ENCODE data around the gene NCAN. TPM values are rescaled to one million over a fixed set of nuclear protein-coding genes. Genes with fewer than 3 reads are reported as not detected.
"Not testable (repeated sequence)": the region's sequence is repeated elsewhere in the genome, so short reads cannot be mapped to it uniquely, and the experiment has no call there.

NCAN gene
- total RNA-seq, 1 donor from 2014 or later, result not detected

DNA sequence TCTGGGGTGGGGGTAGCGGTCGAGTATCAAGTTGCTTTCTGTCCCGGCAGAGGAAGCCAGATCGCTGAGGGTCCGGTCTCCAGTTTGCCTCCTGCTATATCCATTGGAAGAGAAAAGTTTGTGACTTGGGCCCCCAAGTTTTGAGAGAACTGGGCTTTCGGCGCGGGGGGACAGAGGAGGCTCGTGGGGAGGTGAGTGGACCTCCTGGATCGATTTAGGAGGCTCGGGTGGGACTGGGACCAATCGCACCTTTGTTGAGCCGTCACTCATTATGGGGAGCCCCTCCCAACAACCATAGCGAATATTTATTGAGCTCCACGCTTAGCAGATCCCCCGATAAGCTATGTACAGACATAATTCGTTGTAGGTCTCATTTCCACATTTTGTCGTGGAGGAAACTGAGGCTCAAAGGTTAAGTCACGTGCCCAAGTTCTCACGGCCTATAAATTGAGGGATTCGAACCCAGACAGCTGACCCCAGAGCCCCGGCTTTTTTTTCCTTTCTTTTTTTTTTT, 18.8 kb upstream of the NCAN start:
- intact Hi-C loops (cut with micrococcal nuclease), result loop anchor here (1.0 to 5.0 kb wide), 8 partner anchors 10 to 296 kb away; partner anchors contain the start of genes ARMC6, COPE, DDX49 and GATAD2A

DNA sequence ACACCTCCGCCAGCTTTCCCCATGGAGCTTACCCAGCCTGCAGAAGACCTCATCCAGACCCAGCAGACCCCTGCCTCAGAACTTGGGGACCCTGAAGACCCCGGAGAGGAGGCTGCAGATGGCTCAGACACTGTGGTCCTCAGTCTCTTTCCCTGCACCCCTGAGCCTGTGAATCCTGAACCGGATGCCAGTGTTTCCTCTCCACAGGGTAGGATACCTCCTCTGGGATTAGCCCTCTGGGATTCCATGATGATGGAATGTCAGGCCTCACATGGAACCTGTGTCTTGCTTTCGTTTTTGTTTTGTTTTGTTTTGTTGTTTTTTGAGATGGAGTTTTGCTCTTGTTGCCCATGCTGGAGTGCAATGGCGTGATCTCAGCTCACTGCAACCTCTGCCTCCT, 17.8 kb upstream of the NCAN start:
- intact Hi-C loops (cut with micrococcal nuclease), result loop anchor here (2.0 to 5.0 kb wide), 4 partner anchors 31 to 277 kb away; partner anchors contain the start of genes COPE, DDX49 and GATAD2A

GRCh38 chr19:19201697-19202630, 9.8 kb upstream of the NCAN start:
- intact Hi-C loops (cut with micrococcal nuclease), result no loop called here

GRCh38 chr19:19202707-19203011, 9.1 kb upstream of the NCAN start:
- intact Hi-C loops (cut with micrococcal nuclease), result loop anchor here (1.0 kb wide), 1 partner anchor 10 kb away; the partner anchor contains the start of genes BORCS8 and RFXANK

- intact Hi-C loops (cut with micrococcal nuclease), result loop anchor here (1.0 kb wide), 1 partner anchor 11 kb away; the partner anchor contains the start of genes BORCS8 and RFXANK
These were observed 8.5 kb upstream of the NCAN start, which contains the start of gene NR2C2AP for GRCh38 chr19:19203012-19203856. NR2C2AP (minus strand) TSS chr19:19203414; CDS start chr19:19203060, 354 bp downstream.

- intact Hi-C loops (cut with micrococcal nuclease), result no loop called here
These were observed 7.6 kb upstream of the NCAN start for GRCh38 chr19:19204181-19204580.

DNA sequence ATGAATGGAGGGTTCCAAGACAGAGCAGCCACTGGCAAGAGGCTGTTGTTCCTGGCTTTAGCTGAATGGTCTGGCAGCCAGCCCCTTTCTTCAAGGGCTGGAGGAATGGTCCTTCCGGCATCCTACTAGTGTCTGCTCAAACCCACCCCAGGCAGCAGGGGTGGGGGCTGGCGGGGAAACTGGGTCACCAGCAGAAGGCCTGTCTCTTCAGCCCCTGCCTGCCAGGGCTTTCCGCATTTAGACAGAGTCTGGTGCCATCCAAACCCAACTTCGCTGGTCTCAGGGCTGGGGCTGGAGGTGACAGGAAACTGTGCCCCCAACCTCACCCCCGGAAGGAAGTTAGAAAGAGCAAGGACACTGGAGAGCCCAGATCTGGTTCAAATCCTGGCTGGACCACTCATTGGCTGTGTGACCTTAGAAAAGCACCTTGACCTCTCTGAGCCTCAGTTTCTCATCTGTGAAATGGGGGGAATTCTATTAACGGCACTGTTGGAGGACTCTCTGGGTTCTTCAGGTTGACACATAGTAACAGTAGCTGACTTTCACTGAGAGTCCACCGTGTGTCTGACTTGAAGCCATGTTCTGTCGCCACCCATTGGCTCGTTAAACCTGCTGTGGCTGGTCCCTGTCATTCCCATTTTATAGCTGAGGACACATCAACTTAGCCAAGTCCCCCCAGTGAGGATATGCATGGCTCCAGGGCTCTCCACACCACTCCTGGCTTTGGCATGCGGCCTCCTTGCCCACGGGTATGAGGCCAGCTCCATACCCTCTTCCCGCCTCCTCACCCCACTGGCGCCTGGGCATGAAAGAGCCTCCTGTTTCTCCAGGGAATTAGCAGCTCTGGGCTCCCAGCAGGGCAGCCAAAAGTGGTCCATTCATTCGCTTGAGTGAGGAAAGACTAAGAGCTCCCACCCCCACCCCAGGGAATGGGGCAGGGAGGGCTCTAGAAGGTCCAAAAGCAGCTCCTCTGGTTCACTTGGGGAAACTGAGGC, 6.0 kb upstream of the NCAN start:
- intact Hi-C loops (cut with micrococcal nuclease), result no loop called here

DNA sequence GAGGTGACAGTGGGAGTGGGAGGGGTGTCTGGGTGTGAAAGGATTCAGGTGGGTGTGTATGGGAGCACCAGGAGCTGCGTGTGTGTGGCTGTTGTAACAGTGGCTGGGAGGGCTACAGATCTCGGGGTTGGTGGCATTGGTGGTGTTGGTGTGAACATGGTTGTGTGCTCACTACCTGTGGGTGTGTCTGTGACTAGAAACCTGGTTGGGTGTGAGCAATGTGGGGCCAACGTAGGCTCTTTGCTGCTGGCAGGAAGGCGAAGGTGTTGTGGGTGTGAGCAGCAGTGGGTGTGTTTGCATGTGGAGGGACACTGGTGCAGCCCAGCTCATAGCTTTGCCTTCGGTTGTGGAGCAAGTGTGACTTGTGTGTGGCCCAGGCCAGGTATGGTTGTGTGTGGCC, 4.8 kb upstream of the NCAN start:
- intact Hi-C loops (cut with micrococcal nuclease), result no loop called here

DNA sequence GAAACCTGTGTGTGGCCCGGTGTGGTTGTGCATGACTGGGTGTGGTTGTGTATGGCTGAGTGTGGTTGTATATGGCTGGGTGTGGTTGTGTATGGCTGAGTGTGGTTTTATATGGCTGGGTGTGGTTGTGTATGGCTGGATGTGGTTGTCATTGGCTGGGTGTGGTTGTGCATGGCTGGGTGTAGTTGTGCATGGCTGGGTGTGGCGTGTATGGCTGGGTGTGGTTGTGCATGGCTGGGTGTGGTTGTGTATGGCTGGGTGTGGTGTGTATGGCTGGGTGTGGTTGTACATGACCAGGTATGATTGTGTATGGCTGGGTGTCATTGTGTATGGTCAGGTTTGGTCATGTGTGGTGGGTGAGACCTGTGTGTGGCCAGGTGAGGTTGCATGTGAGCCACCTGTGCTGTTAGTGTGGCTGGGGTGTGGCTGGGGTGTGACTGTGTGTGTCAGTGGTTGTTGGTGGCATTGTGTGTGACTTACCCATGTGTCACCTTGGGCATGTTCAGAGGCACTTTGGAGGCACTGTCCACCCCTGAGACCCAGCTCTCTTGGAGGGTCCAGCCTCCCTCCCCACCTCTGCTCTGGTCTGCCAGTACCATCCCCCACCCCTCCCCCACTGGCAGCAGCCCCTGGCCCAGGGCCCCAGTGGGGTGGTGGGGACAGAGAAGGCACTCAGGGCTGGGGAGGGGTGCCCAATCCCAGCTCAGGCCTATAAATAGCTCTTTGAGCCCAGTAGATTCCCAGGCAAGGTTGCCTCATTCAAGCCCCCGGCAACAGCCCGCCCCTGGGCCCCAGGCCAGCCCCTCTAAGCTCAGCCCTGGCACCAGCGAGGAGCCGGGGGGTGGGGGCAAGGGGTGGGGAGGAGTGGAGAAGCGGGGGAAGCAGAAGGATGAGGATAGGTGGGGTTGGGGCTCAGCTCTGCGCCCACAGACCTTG, 3.9 kb upstream of the NCAN start:
- intact Hi-C loops (cut with micrococcal nuclease), result no loop called here

DNA sequence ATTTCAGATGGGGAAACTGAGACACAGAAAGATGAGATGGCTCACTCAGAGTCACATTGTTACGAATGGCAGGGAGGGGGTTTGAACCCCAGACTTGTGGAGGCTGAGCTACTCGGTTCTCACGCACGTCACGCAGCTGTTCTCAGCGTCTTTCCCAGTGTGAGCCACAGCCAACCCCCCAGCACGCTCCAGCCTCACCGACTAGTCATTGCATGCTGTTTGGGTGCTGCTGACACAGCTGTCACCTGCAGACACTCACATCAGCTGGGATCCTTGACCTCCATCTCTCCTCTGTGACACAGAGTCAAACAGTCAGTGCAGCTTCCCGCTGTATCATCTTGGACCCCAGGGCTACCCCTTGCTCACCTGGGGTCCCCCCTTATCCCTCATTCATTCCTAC, 2.4 kb upstream of the NCAN start:
- intact Hi-C loops (cut with micrococcal nuclease), result no loop called here

- intact Hi-C loops (cut with micrococcal nuclease), result no loop called here
These were observed 1.2 kb downstream of the NCAN start for GRCh38 chr19:19212916-19213315.

DNA sequence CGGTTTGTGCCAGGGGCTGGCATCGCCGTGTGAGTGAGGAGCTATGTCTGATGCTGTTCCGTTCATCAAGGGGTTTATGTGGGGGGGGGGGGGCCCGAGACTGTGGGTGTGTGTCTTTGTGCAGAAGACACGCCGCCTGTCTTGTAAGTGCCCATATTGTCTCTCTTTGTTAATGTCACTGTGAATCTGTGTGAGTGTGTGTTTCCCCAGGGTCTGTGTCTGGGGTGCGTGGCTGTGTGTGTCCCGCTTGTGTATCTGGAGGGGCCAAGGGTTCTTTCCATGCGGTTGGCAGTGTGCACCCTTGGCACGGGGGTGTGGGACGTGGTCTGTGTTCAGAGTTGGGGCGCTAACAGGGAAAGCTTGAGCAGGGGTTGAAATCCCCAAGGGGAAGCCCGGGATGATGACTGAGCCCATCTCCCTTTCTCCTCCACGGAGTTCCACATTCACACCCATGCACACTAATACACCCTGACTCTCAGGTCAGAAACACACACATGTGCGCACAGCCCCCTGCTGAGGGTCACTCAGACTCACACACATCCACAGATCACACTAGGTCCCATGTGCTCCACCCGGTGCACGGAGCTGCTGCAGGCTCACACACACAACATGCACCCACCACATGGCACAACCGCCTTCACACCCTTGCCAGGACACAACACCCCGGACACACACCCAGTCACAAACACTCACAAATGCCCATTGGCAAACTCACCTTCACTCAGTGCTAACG, 1.8 kb downstream of the NCAN start:
- intact Hi-C loops (cut with micrococcal nuclease), result no loop called here

- intact Hi-C loops (cut with micrococcal nuclease), result no loop called here
These were observed 2.4 kb downstream of the NCAN start for GRCh38 chr19:19214159-19214490.

GRCh38 chr19:19214892-19215291, 3.1 kb downstream of the NCAN start:
- intact Hi-C loops (cut with micrococcal nuclease), result no loop called here

DNA sequence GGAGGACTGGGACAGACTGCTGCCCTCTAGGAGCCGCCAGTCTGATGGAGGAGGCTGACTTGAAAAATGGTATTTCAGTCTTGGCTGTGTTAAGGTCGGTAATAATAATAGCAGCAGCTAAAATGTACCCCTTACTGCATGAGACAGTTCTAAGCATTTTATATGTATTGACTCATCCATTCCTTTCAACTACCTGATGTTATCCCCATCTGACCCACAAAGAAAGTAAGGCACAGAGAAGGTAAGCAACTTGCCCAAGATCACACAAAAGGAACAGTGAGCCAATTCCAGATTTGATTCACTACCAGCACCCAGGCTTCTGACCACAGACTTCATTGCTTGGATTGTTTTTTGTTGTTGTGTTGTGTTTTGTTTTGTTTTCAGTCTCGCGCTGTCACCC, 4.0 kb downstream of the NCAN start:
- intact Hi-C loops (cut with micrococcal nuclease), result no loop called here

DNA sequence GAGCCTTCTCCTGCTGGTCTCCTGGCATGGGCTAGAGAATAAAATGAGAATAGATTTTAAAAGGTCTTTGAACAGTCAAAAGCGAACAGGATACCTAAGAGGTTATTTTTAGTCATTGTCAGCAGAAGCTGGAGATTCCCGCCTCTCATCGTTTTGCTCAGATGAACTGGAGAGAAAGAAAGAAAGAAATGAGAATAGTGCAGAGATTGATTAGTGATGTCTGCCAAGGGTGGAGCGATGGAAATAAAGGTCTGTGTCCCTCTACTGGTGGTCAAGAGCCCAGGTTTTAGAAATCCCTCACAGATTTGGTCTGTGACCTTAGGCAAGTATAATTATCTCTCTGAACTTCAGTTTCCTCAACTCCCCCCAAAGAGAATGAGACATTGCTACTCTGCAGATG, 5.3 kb downstream of the NCAN start:
- intact Hi-C loops (cut with micrococcal nuclease), result no loop called here

DNA sequence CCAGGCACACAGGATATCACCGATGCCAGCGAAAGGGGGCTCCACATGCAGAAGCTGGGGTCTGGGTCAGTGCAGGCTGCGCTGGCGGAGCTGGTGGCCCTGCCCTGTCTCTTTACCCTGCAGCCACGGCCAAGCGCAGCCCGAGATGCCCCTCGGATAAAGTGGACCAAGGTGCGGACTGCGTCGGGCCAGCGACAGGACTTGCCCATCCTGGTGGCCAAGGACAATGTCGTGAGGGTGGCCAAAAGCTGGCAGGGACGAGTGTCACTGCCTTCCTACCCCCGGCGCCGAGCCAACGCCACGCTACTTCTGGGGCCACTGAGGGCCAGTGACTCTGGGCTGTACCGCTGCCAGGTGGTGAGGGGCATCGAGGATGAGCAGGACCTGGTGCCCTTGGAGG, 7.2 kb downstream of the NCAN start:
- intact Hi-C loops (cut with micrococcal nuclease), result no loop called here

DNA sequence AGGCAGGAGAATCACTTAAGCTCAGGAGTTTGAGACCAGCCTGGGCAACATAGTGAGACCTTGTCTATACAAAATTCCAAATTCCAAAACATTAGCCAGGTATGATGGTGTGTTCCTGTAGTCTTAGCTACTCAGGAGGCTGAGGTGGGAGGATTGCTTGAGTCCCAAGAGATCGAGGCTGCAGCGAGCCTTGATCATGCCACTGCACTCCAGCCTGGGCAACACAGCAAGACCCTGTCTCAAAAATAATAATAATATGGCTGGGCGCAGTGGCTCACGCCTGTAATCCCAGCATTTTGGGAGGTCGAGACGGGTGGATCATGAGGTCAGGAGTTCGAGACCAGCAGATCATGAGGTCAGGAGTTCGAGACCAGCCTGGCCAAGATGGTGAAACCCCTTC, 9.2 kb downstream of the NCAN start:
- intact Hi-C loops (cut with micrococcal nuclease), result not testable (repeated sequence)

- intact Hi-C loops (cut with micrococcal nuclease), result no loop called here
These were observed 11.3 kb downstream of the NCAN start for GRCh38 chr19:19223060-19223459.
